H1 (cell line): ENCODE data around the gene ACVR2B. TPM values are rescaled to one million over a fixed set of nuclear protein-coding genes. Genes with fewer than 3 reads are reported as not detected.

Source experiments
- CTCF ChIA-PET: fragments of 300-600 bp; sonication (Branson Sonifier 250); formaldehyde crosslinking; loops from one replicate; lab custom pipeline; 2021; ENCODE audit not compliant: partially characterized antibody; lab: Charles Lee
- POLR2A ChIA-PET: fragments of 300-600 bp; sonication (Branson Sonifier 250); formaldehyde crosslinking; loops from one replicate; lab custom pipeline; 2021; ENCODE audit warnings: inconsistent platforms; ENCODE audit not compliant: partially characterized antibody; lab: Charles Lee
- DNase-seq, 2 experiments: peaks; one replicate each; pipeline versions ENCODE4 v3.0.0 to v3.0.0-alpha.2; 2010 to 2022; ENCODE audit warnings: low spot score in 2 of 2, low read depth in 1 of 2, mixed read lengths in 1 of 2
- FAIRE-seq: peaks from 2 replicates; lab custom pipeline; 2011; peaks lifted over from hg19 to GRCh38; lab: Jason Lieb, UNC
- H2AFZ ChIP-seq: 2 replicates; pipeline ENCODE4 v1.8.1; 2012; ENCODE audit warnings: low read length, inconsistent platforms
- H2AK5ac ChIP-seq: 2 replicates; pipeline ENCODE4 v1.6.1; 2013; ENCODE audit warnings: low read depth, low read length
- H2BK120ac ChIP-seq: replicated peaks from 2 replicates; pipeline ENCODE3; 2013; ENCODE audit warnings: low read depth, low read length, inconsistent platforms
- H2BK12ac ChIP-seq: 2 replicates; pipeline ENCODE4 v1.6.1; 2013; ENCODE audit warnings: low read depth, low read length
- H2BK15ac ChIP-seq: 2 replicates; pipeline ENCODE4 v1.6.1; 2013; ENCODE audit warnings: low read length
- H2BK20ac ChIP-seq: 2 replicates; pipeline ENCODE4 v1.6.1; 2013; ENCODE audit warnings: low read length
- H2BK5ac ChIP-seq: 2 replicates; pipeline ENCODE4 v1.6.1; 2013; ENCODE audit warnings: low read depth, low read length
- H3K14ac ChIP-seq: 2 replicates; pipeline ENCODE4 v1.6.1; 2013; ENCODE audit warnings: inconsistent platforms; ENCODE audit not compliant: insufficient read length
- H3K18ac ChIP-seq: 2 replicates; pipeline ENCODE4 v1.6.1; 2013; ENCODE audit warnings: low read length; ENCODE audit errors: extremely low read depth
- H3K23ac ChIP-seq: 2 replicates; pipeline ENCODE4 v1.6.1; 2013; ENCODE audit warnings: inconsistent platforms; ENCODE audit not compliant: insufficient read length
- H3K23me2 ChIP-seq: 2 replicates; pipeline ENCODE4 v1.6.1; 2013; ENCODE audit warnings: low read depth, low read length
- H3K27ac ChIP-seq: 2 replicates; pipeline ENCODE4 v1.6.1; 2011; ENCODE audit warnings: low read depth, low read length, inconsistent platforms
- H3K27me3 ChIP-seq, 4 experiments: replicated peaks in 1 of 4; 1 replicate in 1 of 4; 2 replicates in 3 of 4; pipeline versions ENCODE4 v1.6.1 to v1.8.1; 2011 to 2013; ENCODE audit warnings: low read length in 3 of 4, mild to moderate bottlenecking in 3 of 4, inconsistent platforms in 2 of 4, mixed read lengths in 2 of 4, moderate library complexity in 1 of 4; ENCODE audit not compliant: control insufficient read depth in 3 of 4, insufficient read depth in 3 of 4; ENCODE audit errors: extremely low read depth in 1 of 4
- H3K36me3 ChIP-seq, 4 experiments: 2 replicates each; pipeline versions ENCODE4 v1.6.1 to v1.8.1; 2011 to 2013; ENCODE audit warnings: mild to moderate bottlenecking in 4 of 4, low read length in 3 of 4, moderate library complexity in 2 of 4, control low read depth in 1 of 4, inconsistent platforms in 1 of 4; ENCODE audit not compliant: insufficient read depth in 4 of 4, control insufficient read depth in 2 of 4
- H3K4ac ChIP-seq: replicated peaks from 2 replicates; pipeline ENCODE3; 2013; ENCODE audit warnings: low read length, low read depth, mixed read lengths, inconsistent platforms; ENCODE audit not compliant: insufficient read length
- H3K4me1 ChIP-seq, 4 experiments: replicated peaks in 1 of 4; 1 replicate in 1 of 4; 2 replicates in 3 of 4; pipeline versions ENCODE4 v1.6.1 to v1.8.1; 2011 to 2013; ENCODE audit warnings: low read length in 3 of 4, inconsistent platforms in 2 of 4, mixed read lengths in 1 of 4; ENCODE audit not compliant: insufficient read depth in 4 of 4, control insufficient read depth in 3 of 4
- H3K4me2 ChIP-seq, 2 experiments: 2 replicates each; pipeline versions ENCODE4 v1.6.1 to v1.8.1; 2011 to 2013; ENCODE audit warnings: low read depth in 2 of 2, low read length in 2 of 2, control low read depth in 1 of 2, inconsistent platforms in 1 of 2, mild to moderate bottlenecking in 1 of 2; ENCODE audit not compliant: insufficient read depth in 1 of 2
- H3K4me3 ChIP-seq, 4 experiments: fragments of 200-600, 300-600 bp in 1 of 4; sonication (generic), shearing (Covaris generic), sonication (Bioruptor Twin) in 1 of 4; 2 replicates each; pipeline versions ENCODE4 v1.5.1 to v1.8.1; 2011 to 2016; ENCODE audit warnings: low read length in 4 of 4, low read depth in 3 of 4, control low read depth in 2 of 4, inconsistent platforms in 2 of 4, mild to moderate bottlenecking in 2 of 4, mixed read lengths in 1 of 4, moderate library complexity in 1 of 4; ENCODE audit not compliant: insufficient read depth in 2 of 4; ENCODE audit errors: extremely low read depth in 1 of 4
- H3K56ac ChIP-seq: replicated peaks from 2 replicates; pipeline ENCODE3; 2013; ENCODE audit warnings: low read depth, mild to moderate bottlenecking, mixed read lengths, low read length, inconsistent platforms; ENCODE audit not compliant: insufficient read length
- H3K79me1 ChIP-seq: 2 replicates; pipeline ENCODE4 v1.6.1; 2013; ENCODE audit warnings: low read depth, low read length, control low read depth
- H3K79me2 ChIP-seq, 2 experiments: 2 replicates each; pipeline versions ENCODE4 v1.6.1 to v1.8.1; 2012 to 2013; ENCODE audit warnings: low read length in 2 of 2, mild to moderate bottlenecking in 2 of 2, inconsistent platforms in 1 of 2; ENCODE audit not compliant: insufficient read depth in 2 of 2, control insufficient read depth in 1 of 2
- H3K9ac ChIP-seq, 4 experiments: replicated peaks in 1 of 4; 1 replicate in 1 of 4; 2 replicates in 3 of 4; pipeline versions ENCODE4 v1.6.1 to v1.8.1; 2011 to 2013; ENCODE audit warnings: low read depth in 3 of 4, low read length in 3 of 4, control low read depth in 2 of 4, mild to moderate bottlenecking in 2 of 4, moderate library complexity in 2 of 4, inconsistent platforms in 1 of 4; ENCODE audit errors: extremely low read depth in 1 of 4
- H3K9me3 ChIP-seq, 2 experiments: 2 replicates each; pipeline versions ENCODE4 v1.6.1 to v1.8.1; 2012 to 2013; ENCODE audit warnings: mild to moderate bottlenecking in 2 of 2, moderate library complexity in 2 of 2, control low read depth in 1 of 2, inconsistent platforms in 1 of 2, low read depth in 1 of 2, low read length in 1 of 2, mixed read lengths in 1 of 2; ENCODE audit not compliant: insufficient read depth in 2 of 2
- H4K20me1 ChIP-seq, 2 experiments: replicated peaks in 1 of 2; 2 replicates each; pipeline versions ENCODE3 to v1.8.1; 2011 to 2013; ENCODE audit warnings: inconsistent platforms in 2 of 2, low read length in 2 of 2, mild to moderate bottlenecking in 1 of 2; ENCODE audit not compliant: insufficient read depth in 2 of 2, control insufficient read depth in 1 of 2
- H4K5ac ChIP-seq: 2 replicates; pipeline ENCODE4 v1.6.1; 2013; ENCODE audit warnings: low read length, low read depth, mixed read lengths, inconsistent platforms; ENCODE audit not compliant: insufficient read length
- H4K8ac ChIP-seq: 2 replicates; pipeline ENCODE4 v1.8.0; 2013; ENCODE audit warnings: mild to moderate bottlenecking, moderate library complexity, low read length, inconsistent platforms; ENCODE audit not compliant: insufficient read depth; ENCODE audit errors: extremely low read depth
- H4K91ac ChIP-seq: replicated peaks from 2 replicates; pipeline ENCODE3; 2013; ENCODE audit warnings: low read length, mixed read lengths, inconsistent platforms; ENCODE audit not compliant: insufficient read length
- CBX8 ChIP-seq: fragments of 300-800, 300-1000 bp; sonication (generic); IDR thresholded peaks from 2 replicates; pipeline ENCODE4 v1.7.1; 2016; ENCODE audit warnings: low read depth, low read length, borderline replicate concordance
- GABPA ChIP-seq: IDR thresholded peaks from 2 replicates; pipeline ENCODE4 v1.6.1; 2011; ENCODE audit warnings: mild to moderate bottlenecking, low read length, moderate library complexity, borderline replicate concordance; ENCODE audit not compliant: insufficient read depth
- JUN ChIP-seq: IDR thresholded peaks from 2 replicates; pipeline ENCODE4 v1.6.1; 2011; ENCODE audit warnings: low read depth, mild to moderate bottlenecking, improper control_type of control experiment, low read length
- PHF8 ChIP-seq: fragments of 200-600 bp; sonication (generic); conservative IDR thresholded peaks from 2 replicates; pipeline ENCODE4 v1.7.1; 2012; ENCODE audit warnings: low read depth, mild to moderate bottlenecking, inconsistent platforms, low read length, moderate library complexity
- POLR2A ChIP-seq, 2 experiments: IDR thresholded peaks; 1 replicate in 1 of 2; 2 replicates in 1 of 2; pipeline ENCODE4 v1.6.1; 2011; ENCODE audit warnings: low read depth in 2 of 2, low read length in 2 of 2, mild to moderate bottlenecking in 2 of 2; ENCODE audit errors: control extremely low read depth in 1 of 2
- POU5F1 ChIP-seq: IDR thresholded peaks from 2 replicates; pipeline ENCODE4 v1.6.1; 2011; ENCODE audit warnings: low read depth, mild to moderate bottlenecking, low read length, moderate library complexity
- TCF12 ChIP-seq: IDR thresholded peaks from 2 replicates; pipeline ENCODE4 v1.6.1; 2011; ENCODE audit warnings: low read depth, mild to moderate bottlenecking, low read length
- WGBS, 2 experiments: shearing (Covaris generic) in 1 of 2; methylation state at CpG; one replicate each; pipeline versions ENCODE4 v1.1.6 to v1.1.7; 2013 to 2015; ENCODE audit warnings: low lambda C conversion rate in 2 of 2, mixed read lengths in 2 of 2, inconsistent platforms in 1 of 2, low coverage in 1 of 2, missing lambda C conversion rate in 1 of 2; ENCODE audit not compliant: insufficient replicate concordance in 2 of 2, insufficient coverage in 1 of 2, insufficient read length in 1 of 2; ENCODE audit errors: extremely low coverage in 1 of 2, missing lambda C conversion rate in 1 of 2; 5-methylcytosine and 5-hydroxymethylcytosine counted together
- polyA plus RNA-seq, 7 experiments: library from polyadenylated mRNA; depleted of rRNA in 3 of 7; stranded (reverse) in 5 of 7; unstranded in 2 of 7; fragments of >200 nt in 5 of 7; fragments of 200-250 nt in 2 of 7; gene quantifications; 1 replicate in 5 of 7; 2 replicates in 1 of 7; 4 replicates in 1 of 7; pipeline versions ENCODE4 v1.2.1 to v1.2.3, GENCODE V29; 2011 to 2013; ENCODE audit warnings: missing spikeins in 2 of 7, mixed read lengths in 2 of 7
- total RNA-seq: library from RNA; stranded (reverse); fragmentation: NEBNext Ultra II Directional; extraction: Animal tissue kit (Norgen Biotek cat#: 25700); gene quantifications from 2 replicates; pipeline ENCODE4 v1.2.1, GENCODE V29; 2021

The ACVR2B gene
- total and polyA plus RNA-seq, 2 of the 8 experiments (the other 6 are each of a cell fraction or from before 2014, with no cell fraction given), result 24.7 to 109 TPM

DNA sequence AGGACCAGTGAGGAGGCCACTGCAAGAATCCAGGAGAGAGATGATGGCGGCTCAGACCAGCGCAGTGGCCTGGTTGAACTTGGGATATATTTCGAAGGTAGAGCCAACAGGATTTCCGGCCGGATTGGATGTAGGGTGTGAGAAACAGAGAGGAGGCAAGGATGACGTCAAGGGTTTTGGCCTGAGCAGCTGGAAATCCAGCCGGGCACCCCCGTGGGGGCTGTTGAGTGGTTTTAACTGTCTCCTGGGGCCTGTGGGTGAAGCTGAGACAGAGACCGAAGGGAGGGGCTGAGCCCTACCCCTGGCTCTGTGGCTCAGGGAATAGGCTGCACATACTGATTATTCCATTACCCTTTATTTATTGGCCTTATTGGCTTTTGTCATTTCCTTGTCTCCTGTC lies 88.1 kb downstream of the ACVR2B start:
- no peak overlapping the region for H2AFZ ChIP-seq
- H4K8ac ChIP-seq, result peak overlapping the region; percentile 52; the same call in 1 of the 2 replicates
- H3K14ac ChIP-seq, result no peak overlapping the region
- H2BK120ac ChIP-seq, result no peak overlapping the region
- ChIA-PET POLR2A (no interaction called here), CTCF (interaction anchor here (1.3 to 5.3 kb wide), 4 partner anchors 12 to 302 kb away, joined by 3 to 15 read pairs (median 4); no protein-coding TSS in a partner anchor)
- no peak overlapping the region for H2BK12ac ChIP-seq
- H3K79me1 ChIP-seq, result no peaks in the 10 kb centered on the region
- no peak overlapping the region for H3K23ac ChIP-seq
- no peak overlapping the region for H3K18ac ChIP-seq
- H2AK5ac ChIP-seq, result no peak overlapping the region
- H3K9me3 ChIP-seq, result no peaks in the 10 kb centered on the region
- H4K91ac ChIP-seq, result no peak overlapping the region
- FAIRE-seq (no peak), DNase-seq (no peak)
- no peak overlapping the region for H3K4me2 ChIP-seq
- no peaks in the 10 kb centered on the region for H3K79me2 ChIP-seq
- H3K4ac ChIP-seq, result no peak overlapping the region
- no peak overlapping the region for H2BK15ac ChIP-seq
- no peak overlapping the region for H3K56ac ChIP-seq
- no peak overlapping the region for H4K5ac ChIP-seq
- no peak overlapping the region for H3K4me3 ChIP-seq
- no peaks in the 10 kb centered on the region for H3K27me3 ChIP-seq
- H3K23me2 ChIP-seq, result no peaks in the 10 kb centered on the region
- H3K27ac ChIP-seq, result no peak overlapping the region
- 87% methylated on average over 9 of the region's 9 CpGs; no CpG with 5 or more reads in 1 of the 2 experiments for WGBS, 2 experiments
- no peaks in the 10 kb centered on the region for H3K36me3 ChIP-seq
- H2BK20ac ChIP-seq, result no peak overlapping the region
- peaks cover 0 to 3% (median under 1%) of the 10 kb centered on the region in 4 experiments; a peak in 5 of 7 replicates for H3K4me1 ChIP-seq
- peaks cover 0 to 2% of the 10 kb centered on the region in 2 experiments for H4K20me1 ChIP-seq
- no peak overlapping the region for H2BK5ac ChIP-seq
- no peak overlapping the region for H3K9ac ChIP-seq
- TF ChIP-seq POLR2A (IDR thresholded peaks at IDR 0.05; ENCODE audit: control extremely low read depth in 1 of 2, low read depth in 2 of 2, low read length in 2 of 2) (no peak), PHF8 (no peak), TCF12 (no peak), POU5F1 (no peak), GABPA (no peak), CBX8 (no peak), JUN (no peak)
